Measurements from ENCODE around the gene STARD10. TPM values are rescaled to one million over a fixed set of nuclear protein-coding genes. Genes with fewer than 3 reads are reported as not detected.
A peak's percentile ranks its signal among the peaks of the same experiment; 100 is the strongest.

Gene STARD10
- polyA plus RNA-seq, 3 donors: 49.3 to 142 (median 53.8) TPM

- H3K27ac ChIP-seq (ENCODE audit: low read depth, low read length): no peak overlapping the region
- WGBS, 3 donors: 54 to 75% (median 58%) methylated on average over 7 of the region's 7 CpGs
Observed at GRCh38 chr11:72741849-72742512, 51.9 kb downstream of the STARD10 start.

- WGBS, 3 donors: 42 to 75% (median 58%) methylated on average over 8 of the region's 8 CpGs
- no peak overlapping the region for H3K27ac ChIP-seq (ENCODE audit: low read depth, low read length)
Observed at GRCh38 chr11:72741429-72741833, 52.4 kb downstream of the STARD10 start.

- H3K27ac ChIP-seq (ENCODE audit: low read depth, low read length): no peak overlapping the region
- 64 to 71% (median 66%) methylated on average over 10 of the region's 10 CpGs for WGBS, 3 donors
Observed at GRCh38 chr11:72740562-72741428, 53.1 kb downstream of the STARD10 start.

GRCh38 chr11:72740060-72740424 is 53.8 kb downstream of the STARD10 start:
- WGBS, 3 donors: 91 to 98% (median 96%) methylated on average over 2 of the region's 2 CpGs
- no peak overlapping the region for H3K27ac ChIP-seq (ENCODE audit: low read depth, low read length)

GRCh38 chr11:72739240-72740059 is 54.4 kb downstream of the STARD10 start:
- peak overlapping the region; percentile 73 for H3K27ac ChIP-seq (ENCODE audit: low read depth, low read length)
- 63 to 92% (median 72%) methylated on average over 10 of the region's 10 CpGs for WGBS, 3 donors

DNA sequence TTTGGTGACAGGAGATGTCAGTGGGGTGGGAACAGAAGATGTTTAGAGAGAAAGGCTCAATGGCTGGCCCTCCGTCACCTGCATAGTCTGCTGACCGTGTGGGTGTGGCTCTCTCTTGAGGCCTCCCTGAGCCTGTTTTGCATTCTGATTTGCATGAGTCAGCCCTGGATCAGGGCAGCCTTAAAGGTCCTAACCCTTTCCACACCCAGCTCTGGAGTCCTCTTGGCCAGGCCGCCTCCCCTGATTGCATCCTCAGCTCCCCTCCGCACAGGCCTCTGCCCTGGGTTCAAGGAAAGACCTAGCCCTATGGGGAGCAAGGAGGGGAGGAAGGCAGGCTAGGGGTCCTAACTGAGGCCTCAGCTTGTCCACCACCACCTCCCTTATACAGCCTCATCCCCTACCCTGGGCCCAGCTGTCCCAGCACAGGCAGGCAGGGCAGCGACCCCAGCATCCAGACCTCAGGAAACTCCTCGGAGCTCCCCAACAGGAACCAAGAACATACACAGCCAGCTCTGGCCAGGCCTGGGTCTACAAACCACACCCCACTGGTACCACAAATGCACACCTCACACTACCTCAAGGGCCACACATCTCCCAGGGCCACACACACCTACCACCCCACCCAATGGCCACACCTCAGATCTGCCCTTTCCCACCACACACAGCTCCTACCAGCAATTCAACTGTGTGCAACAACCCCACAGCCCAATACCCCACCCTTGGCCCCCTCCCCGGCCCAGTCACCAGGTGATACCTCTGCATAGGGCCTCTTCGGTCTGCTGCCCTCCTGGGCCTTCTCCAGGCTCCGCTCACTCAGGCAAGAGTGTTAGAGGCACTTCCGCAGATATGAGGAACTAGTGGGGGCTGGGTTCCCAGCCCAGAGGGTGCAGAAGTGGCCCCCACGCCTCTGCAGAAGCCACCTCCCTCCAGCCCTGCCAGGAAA is 55.4 kb downstream of the STARD10 start:
- H3K27ac ChIP-seq (ENCODE audit: low read depth, low read length): peak overlapping the region; percentile 73
- WGBS, 3 donors: 54 to 90% (median 55%) methylated on average over 10 to 11 of the region's 11 CpGs

DNA sequence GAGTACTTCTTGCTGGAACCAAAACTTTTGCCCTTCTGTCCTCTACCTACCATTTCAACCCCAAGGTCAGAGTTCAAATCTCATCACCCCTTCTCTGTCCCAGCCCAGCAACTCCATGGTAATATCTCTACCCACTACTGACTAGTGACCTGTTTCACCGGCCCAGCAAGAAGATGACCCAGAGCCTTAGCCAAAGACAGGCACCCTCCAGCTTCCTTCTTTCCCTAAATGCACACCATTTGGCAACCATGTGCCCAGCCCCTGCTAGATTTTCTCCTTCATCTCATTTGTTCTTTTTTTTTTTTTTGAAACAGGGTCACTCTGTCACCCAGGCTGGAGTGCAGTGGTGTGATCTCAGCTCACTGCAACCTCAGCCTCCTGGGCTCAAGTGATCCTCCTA is 56.5 kb downstream of the STARD10 start:
- 77 to 94% (median 81%) methylated on average over 1 of the region's 1 CpG for WGBS, 3 donors
- peak overlapping the region; percentile 82 for H3K27ac ChIP-seq (ENCODE audit: low read depth, low read length)

GRCh38 chr11:72736452-72737069 is 57.3 kb downstream of the STARD10 start:
- 26 to 59% (median 26%) methylated on average over 5 of the region's 5 CpGs for WGBS, 3 donors
- H3K27ac ChIP-seq (ENCODE audit: low read depth, low read length): peak overlapping the region; percentile 82

DNA sequence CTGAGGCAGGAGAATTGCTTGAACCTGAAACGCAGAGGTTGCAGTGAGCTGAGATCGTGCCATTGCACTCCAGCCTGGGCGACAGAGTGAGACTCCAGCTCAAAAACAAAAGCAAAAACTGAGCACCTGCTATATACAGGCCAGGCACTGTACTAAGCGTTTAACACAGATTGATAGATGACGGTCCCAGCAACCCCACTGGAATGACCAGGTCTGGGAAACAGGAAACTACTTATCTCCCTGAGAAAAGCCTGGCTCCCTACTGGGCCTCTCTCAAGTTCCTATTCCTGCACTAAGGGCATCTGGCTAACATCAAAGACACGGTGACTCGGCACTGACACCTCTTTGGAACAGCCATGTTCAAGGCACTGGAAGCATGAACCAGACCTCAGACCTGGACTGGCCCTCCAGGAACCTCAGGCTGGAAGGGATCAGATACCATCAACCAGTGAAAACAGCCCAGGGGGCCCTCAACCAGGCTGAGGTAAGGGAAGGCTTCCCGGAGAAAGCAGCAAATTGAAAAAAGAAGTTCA is 58.3 kb downstream of the STARD10 start:
- H3K27ac ChIP-seq (ENCODE audit: low read depth, low read length): no peak overlapping the region
- WGBS, 3 donors: 68 to 82% (median 68%) methylated on average over 8 of the region's 8 CpGs

DNA sequence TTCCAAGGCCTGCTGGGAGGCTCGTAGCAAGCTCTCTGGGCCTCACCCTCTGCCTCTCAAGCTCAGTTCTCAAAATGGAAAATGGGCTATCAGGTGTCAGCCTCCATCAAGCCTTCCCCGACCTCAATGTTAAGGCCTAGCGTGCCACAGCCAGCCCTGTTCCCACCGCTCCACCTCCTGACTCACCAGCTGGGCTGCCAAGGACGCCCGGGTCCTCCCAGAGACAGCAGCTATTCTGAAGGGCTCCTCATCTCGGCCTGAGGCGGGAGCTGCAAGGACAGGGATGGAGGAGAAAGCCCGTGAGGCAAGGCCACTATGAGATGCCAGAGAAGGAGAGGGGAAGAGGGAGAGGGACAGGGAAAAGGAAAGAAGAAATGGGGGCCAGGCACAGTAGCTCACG is 61.5 kb downstream of the STARD10 start:
- WGBS, 3 donors: 90 to 91% (median 91%) methylated on average over 10 of the region's 10 CpGs
- no peak overlapping the region for H3K27ac ChIP-seq (ENCODE audit: low read depth, low read length)

DNA sequence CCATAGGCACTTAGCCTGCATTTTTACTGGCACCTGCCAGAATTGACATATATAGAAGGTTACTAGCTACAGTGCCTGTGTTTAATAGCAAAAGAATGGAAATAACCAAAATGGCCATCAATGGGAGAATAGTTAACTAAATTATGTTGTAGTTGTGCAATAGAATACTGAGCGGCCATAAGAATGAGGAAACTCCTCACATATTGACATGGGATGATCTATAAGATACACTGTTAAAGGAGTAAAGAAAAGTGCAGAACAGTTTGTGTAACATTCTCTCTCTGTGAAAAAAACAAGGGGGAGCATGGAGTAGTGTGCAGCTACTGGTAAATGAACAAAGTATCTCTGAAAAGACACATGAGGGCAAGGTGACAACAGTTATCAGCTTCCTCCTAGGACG is 63.1 kb downstream of the STARD10 start:
- H3K27ac ChIP-seq (ENCODE audit: low read depth, low read length): no peak overlapping the region
- WGBS, 3 donors: 59 to 73% (median 71%) methylated on average over 2 of the region's 2 CpGs

GRCh38 chr11:72730243-72730642 is 63.6 kb downstream of the STARD10 start:
- no peak overlapping the region for H3K27ac ChIP-seq (ENCODE audit: low read depth, low read length)
- WGBS, 3 donors: 79 to 96% (median 94%) methylated on average over 5 of the region's 5 CpGs

- WGBS, 3 donors: 48 to 71% (median 54%) methylated on average over 4 of the region's 4 CpGs
- H3K27ac ChIP-seq (ENCODE audit: low read depth, low read length): no peak overlapping the region
Observed at GRCh38 chr11:72727521-72727920, 66.3 kb downstream of the STARD10 start.

DNA sequence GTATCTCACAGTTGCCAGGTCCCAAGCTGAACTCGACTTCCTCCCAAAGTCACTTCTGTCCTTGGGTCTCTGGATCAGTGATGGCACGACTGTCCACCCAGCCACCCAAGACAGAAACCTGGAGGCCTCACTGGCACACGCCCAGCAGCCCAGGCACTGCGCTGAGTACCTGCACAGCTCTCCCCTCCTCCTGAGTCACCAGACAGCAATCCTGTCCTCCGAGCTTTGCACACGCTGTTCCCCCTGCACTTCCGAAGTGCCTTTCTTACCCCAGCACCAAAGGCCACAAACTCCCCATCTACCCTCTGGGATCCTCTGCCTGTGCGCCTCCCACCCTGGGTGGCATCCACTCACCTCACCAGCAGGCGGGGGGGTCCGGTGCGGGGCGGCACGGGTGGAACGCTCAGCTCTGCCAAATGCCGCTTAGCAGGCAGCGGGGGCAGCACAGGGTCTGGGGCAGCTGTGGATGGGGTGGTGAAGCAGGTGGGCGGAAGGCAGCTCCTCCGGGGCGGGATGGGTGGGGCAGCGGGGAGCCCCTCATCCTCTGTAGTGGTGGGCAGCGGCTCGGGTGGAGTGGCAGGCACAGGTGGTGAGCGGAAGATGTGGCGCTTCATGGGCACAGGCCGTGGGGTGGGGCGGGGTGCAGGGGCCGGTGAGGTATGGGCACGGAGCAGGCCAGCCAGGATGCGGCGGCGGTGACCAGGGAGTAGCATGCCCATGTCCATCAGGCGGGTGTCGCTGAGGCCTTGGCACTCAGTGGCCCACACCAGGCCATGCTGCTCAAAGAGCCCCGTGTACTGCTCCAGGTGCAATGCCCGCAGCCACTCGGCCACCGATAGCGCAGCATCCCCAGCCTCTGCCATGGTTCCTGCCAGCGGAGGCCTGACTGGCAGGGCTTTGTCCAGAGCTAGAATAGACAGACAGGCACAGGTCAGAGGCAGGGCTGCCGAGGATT is 67.3 kb downstream of the STARD10 start:
- WGBS, 3 donors: 89 to 93% (median 92%) methylated on average over 34 to 40 of the region's 40 CpGs

GRCh38 chr11:72725724-72726028 is 68.2 kb downstream of the STARD10 start:
- no peak overlapping the region for H3K27ac ChIP-seq (ENCODE audit: low read depth, low read length)
- 76 to 89% (median 84%) methylated on average over 4 of the region's 4 CpGs for WGBS, 3 donors

More for the DNA sequence above, 67.3 kb downstream of the STARD10 start:
- no peak overlapping the region for H3K27ac ChIP-seq (ENCODE audit: low read depth, low read length)
